OCI-LY1 (cell line): ENCODE measurements around the gene UPF1.

Source experiments
- H2AFZ ChIP-seq: fragments of 200-600 bp; sonication (generic), shearing (Covaris generic); 2 replicates; pipeline ENCODE4 v1.6.0; 2014; ENCODE audit warnings: antibody characterized with exemption, mild to moderate bottlenecking, low read length
- H3F3A ChIP-seq: fragments of 200-600 bp; sonication (generic), shearing (Covaris generic); 2 replicates; pipeline ENCODE4 v1.6.0; 2014; ENCODE audit warnings: mild to moderate bottlenecking, antibody characterized with exemption, low read length, moderate library complexity; ENCODE audit not compliant: insufficient read depth
- H3K27ac ChIP-seq: fragments of 200-600 bp; sonication (generic); 2 replicates; pipeline ENCODE4 v1.5.1; 2014; ENCODE audit warnings: low read length, mixed run types, mild to moderate bottlenecking, low read depth; ENCODE audit not compliant: poor library complexity, severe bottlenecking
- H3K27me3 ChIP-seq: fragments of 200-600 bp; sonication (generic); 2 replicates; pipeline ENCODE4 v1.6.0; 2014; ENCODE audit warnings: antibody characterized with exemption, mild to moderate bottlenecking, low read length, moderate library complexity; ENCODE audit not compliant: insufficient read depth
- H3K36me3 ChIP-seq: fragments of 200-600 bp; sonication (generic); 2 replicates; pipeline ENCODE4 v1.6.1; 2014; ENCODE audit warnings: mild to moderate bottlenecking, antibody characterized with exemption, low read length, moderate library complexity, mixed read lengths; ENCODE audit not compliant: insufficient read depth
- H3K4me1 ChIP-seq: fragments of 200-600 bp; sonication (generic); 2 replicates; pipeline ENCODE4 v1.5.1; 2014; ENCODE audit warnings: mild to moderate bottlenecking, low read length, moderate library complexity; ENCODE audit not compliant: insufficient read depth, severe bottlenecking
- H3K4me2 ChIP-seq: fragments of 200-600 bp; sonication (generic), shearing (Covaris generic); 2 replicates; pipeline ENCODE4 v1.6.1; 2014; ENCODE audit warnings: low read length
- H3K4me3 ChIP-seq: fragments of 200-600 bp; sonication (generic); 2 replicates; pipeline ENCODE4 v1.5.1; 2014; ENCODE audit warnings: low read length, low read depth, mild to moderate bottlenecking, mixed read lengths; ENCODE audit not compliant: poor library complexity, severe bottlenecking
- H3K79me2 ChIP-seq: fragments of 200-600 bp; shearing (Covaris generic); 2 replicates; pipeline ENCODE4 v1.6.1; 2016; ENCODE audit warnings: mixed run types, low read length, mixed read lengths; ENCODE audit not compliant: insufficient read depth
- H3K9ac ChIP-seq: fragments of 200-600 bp; sonication (generic), shearing (Covaris generic); 2 replicates; pipeline ENCODE4 v1.6.1; 2014; ENCODE audit warnings: mild to moderate bottlenecking, low read length, mixed read lengths
- H3K9me2 ChIP-seq: fragments of 200-600 bp; sonication (generic), shearing (Covaris generic); 2 replicates; pipeline ENCODE4 v1.6.1; 2014; ENCODE audit warnings: low read depth, mild to moderate bottlenecking, low read length, mixed read lengths
- H3K9me3 ChIP-seq: fragments of 200-600 bp; shearing (Covaris generic); 2 replicates; pipeline ENCODE4 v1.6.1; 2014; ENCODE audit warnings: low read length, mixed read lengths
- H4K20me1 ChIP-seq: fragments of 200-600 bp; sonication (generic), shearing (Covaris generic); 2 replicates; pipeline ENCODE4 v1.6.0; 2016; ENCODE audit warnings: mild to moderate bottlenecking, low read length; ENCODE audit not compliant: insufficient read depth
- EZH2 ChIP-seq: fragments of 200-600 bp; sonication (generic), shearing (Covaris generic); IDR thresholded peaks from 2 replicates; pipeline ENCODE4 v1.8.0; 2017; ENCODE audit warnings: borderline replicate concordance, mixed run types, mild to moderate bottlenecking, antibody characterized with exemption, low read length, moderate library complexity, mixed read lengths
- TF ChIP-seq, protein P1 (sequence below): fragments of 200-600 bp; sonication (generic), shearing (Covaris generic); IDR thresholded peaks from 2 replicates; pipeline ENCODE4 v1.5.1; 2017; ENCODE audit warnings: mild to moderate bottlenecking, antibody characterized with exemption, low read length, moderate library complexity, mixed read lengths

UPF1 gene

GRCh38 chr19:18855647-18856384, 24.1 kb downstream of the UPF1 start:
- no peaks in the 10 kb centered on the region for H3K79me2 ChIP-seq
- H3K4me3 ChIP-seq = no peak overlapping the region
- H3F3A ChIP-seq = no peaks in the 10 kb centered on the region
- H3K4me2 ChIP-seq = no peak overlapping the region
- no peaks in the 10 kb centered on the region for H3K4me1 ChIP-seq
- no peaks in the 10 kb centered on the region for H3K9me3 ChIP-seq
- H3K9ac ChIP-seq = no peak overlapping the region
- no peak overlapping the region for H3K27ac ChIP-seq
- H3K27me3 ChIP-seq = no peaks in the 10 kb centered on the region
- TF ChIP-seq, protein P1, sequence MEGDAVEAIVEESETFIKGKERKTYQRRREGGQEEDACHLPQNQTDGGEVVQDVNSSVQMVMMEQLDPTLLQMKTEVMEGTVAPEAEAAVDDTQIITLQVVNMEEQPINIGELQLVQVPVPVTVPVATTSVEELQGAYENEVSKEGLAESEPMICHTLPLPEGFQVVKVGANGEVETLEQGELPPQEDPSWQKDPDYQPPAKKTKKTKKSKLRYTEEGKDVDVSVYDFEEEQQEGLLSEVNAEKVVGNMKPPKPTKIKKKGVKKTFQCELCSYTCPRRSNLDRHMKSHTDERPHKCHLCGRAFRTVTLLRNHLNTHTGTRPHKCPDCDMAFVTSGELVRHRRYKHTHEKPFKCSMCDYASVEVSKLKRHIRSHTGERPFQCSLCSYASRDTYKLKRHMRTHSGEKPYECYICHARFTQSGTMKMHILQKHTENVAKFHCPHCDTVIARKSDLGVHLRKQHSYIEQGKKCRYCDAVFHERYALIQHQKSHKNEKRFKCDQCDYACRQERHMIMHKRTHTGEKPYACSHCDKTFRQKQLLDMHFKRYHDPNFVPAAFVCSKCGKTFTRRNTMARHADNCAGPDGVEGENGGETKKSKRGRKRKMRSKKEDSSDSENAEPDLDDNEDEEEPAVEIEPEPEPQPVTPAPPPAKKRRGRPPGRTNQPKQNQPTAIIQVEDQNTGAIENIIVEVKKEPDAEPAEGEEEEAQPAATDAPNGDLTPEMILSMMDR = no peak
- TF ChIP-seq EZH2 = no peak
- H2AFZ ChIP-seq = no peak overlapping the region
- H3K36me3 ChIP-seq = peaks cover 99% of the 10 kb centered on the region
- H3K9me2 ChIP-seq = no peaks in the 10 kb centered on the region
- H4K20me1 ChIP-seq = no peaks in the 10 kb centered on the region

GRCh38 chr19:18856385-18857126, 24.8 kb downstream of the UPF1 start:
- no peak overlapping the region for H3K9ac ChIP-seq
- H4K20me1 ChIP-seq = no peaks in the 10 kb centered on the region
- no peak overlapping the region for H2AFZ ChIP-seq
- no peak overlapping the region for H3K27ac ChIP-seq
- H3K79me2 ChIP-seq = no peaks in the 10 kb centered on the region
- no peak overlapping the region for H3K4me2 ChIP-seq
- TF ChIP-seq, protein P1 = peak; percentile 32
- no peak for TF ChIP-seq EZH2
- no peaks in the 10 kb centered on the region for H3K4me1 ChIP-seq
- H3K36me3 ChIP-seq = peaks cover 99% of the 10 kb centered on the region
- H3K4me3 ChIP-seq = no peak overlapping the region
- H3K9me3 ChIP-seq = no peaks in the 10 kb centered on the region
- no peaks in the 10 kb centered on the region for H3K27me3 ChIP-seq
- no peaks in the 10 kb centered on the region for H3K9me2 ChIP-seq
- H3F3A ChIP-seq = no peaks in the 10 kb centered on the region

- Histone ChIP-seq H3K9ac (no peak overlapping the region), H3K27me3 (no peaks in the 10 kb centered on the region), H3F3A (no peaks in the 10 kb centered on the region), H3K4me3 (no peak overlapping the region), H3K9me3 (no peaks in the 10 kb centered on the region), H4K20me1 (no peaks in the 10 kb centered on the region), H3K36me3 (peaks cover 99% of the 10 kb centered on the region), H3K79me2 (no peaks in the 10 kb centered on the region), H3K4me1 (no peaks in the 10 kb centered on the region), H2AFZ (no peak overlapping the region), H3K4me2 (no peak overlapping the region), H3K9me2 (no peaks in the 10 kb centered on the region), H3K27ac (no peak overlapping the region)
- TF ChIP-seq, protein P1 = no peak
Measured at GRCh38 chr19:18857223-18857622, 25.5 kb downstream of the UPF1 start.
